ENCODE measurements around the gene PPP6R2. TPM values are rescaled to one million over a fixed set of nuclear protein-coding genes. Genes with fewer than 3 reads are reported as not detected.
"Not testable (repeated sequence)": the region's sequence is repeated elsewhere in the genome, so short reads cannot be mapped to it uniquely, and the experiment has no call there.

The PPP6R2 gene
- total RNA-seq, 4 donors from 2014 or later, result 65.7 to 103 (median 74.0) TPM

DNA sequence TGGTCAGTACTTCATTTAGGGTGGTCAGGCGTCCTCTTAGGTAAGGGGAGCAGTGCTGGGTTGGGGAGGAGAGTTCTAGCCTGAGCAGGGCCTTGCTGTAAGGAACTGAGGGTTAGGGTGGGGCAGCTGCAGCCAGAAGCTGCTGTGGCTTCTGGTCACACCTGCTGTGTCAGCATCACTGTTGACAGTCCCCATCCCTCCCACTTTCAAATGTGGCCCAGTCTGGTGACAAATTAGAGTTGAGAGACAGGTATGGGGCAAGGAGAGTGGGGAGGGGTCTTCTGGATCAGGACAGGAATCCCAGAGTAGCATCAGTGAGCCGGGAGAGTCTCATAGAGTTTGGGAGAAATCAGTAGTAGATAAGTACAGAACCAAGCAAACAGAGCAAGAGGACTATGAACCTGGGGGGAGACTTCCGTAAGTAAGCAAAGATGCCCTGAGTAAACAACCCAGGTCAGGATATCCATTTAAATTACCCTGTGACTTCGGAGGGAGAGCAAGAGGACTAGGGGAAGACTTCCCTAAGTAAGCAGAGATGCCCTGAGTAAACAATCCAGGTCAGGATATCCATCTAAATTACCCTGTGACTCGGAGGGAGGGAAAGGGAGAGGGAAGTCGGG lies 53.7 kb downstream of the PPP6R2 start:
- TF ChIP-seq, protein P1, sequence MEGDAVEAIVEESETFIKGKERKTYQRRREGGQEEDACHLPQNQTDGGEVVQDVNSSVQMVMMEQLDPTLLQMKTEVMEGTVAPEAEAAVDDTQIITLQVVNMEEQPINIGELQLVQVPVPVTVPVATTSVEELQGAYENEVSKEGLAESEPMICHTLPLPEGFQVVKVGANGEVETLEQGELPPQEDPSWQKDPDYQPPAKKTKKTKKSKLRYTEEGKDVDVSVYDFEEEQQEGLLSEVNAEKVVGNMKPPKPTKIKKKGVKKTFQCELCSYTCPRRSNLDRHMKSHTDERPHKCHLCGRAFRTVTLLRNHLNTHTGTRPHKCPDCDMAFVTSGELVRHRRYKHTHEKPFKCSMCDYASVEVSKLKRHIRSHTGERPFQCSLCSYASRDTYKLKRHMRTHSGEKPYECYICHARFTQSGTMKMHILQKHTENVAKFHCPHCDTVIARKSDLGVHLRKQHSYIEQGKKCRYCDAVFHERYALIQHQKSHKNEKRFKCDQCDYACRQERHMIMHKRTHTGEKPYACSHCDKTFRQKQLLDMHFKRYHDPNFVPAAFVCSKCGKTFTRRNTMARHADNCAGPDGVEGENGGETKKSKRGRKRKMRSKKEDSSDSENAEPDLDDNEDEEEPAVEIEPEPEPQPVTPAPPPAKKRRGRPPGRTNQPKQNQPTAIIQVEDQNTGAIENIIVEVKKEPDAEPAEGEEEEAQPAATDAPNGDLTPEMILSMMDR (IDR thresholded peaks at IDR 0.05), result no peak
- TF ChIP-seq POLR2A (IDR thresholded peaks at IDR 0.05), result no peak
- no peaks in the 10 kb centered on the region for H3K27me3 ChIP-seq
- intact Hi-C loops (cut with DNase I), result no loop called here
- H3K4me1 ChIP-seq, result peaks cover 15 to 19% of the 10 kb centered on the region in 2 donors
- WGBS, 2 donors, result 58 to 78% methylated on average over 6 of the region's 6 CpGs
- no peak overlapping the region for H3K27ac ChIP-seq
- H3K36me3 ChIP-seq, result peaks cover 5 to 7% of the 10 kb centered on the region in 2 donors
- no peak for DNase-seq
- H3K4me3 ChIP-seq (replicated peaks in 1 of 3), result no peak overlapping the region
- H3K9me3 ChIP-seq, result no peaks in the 10 kb centered on the region

DNA sequence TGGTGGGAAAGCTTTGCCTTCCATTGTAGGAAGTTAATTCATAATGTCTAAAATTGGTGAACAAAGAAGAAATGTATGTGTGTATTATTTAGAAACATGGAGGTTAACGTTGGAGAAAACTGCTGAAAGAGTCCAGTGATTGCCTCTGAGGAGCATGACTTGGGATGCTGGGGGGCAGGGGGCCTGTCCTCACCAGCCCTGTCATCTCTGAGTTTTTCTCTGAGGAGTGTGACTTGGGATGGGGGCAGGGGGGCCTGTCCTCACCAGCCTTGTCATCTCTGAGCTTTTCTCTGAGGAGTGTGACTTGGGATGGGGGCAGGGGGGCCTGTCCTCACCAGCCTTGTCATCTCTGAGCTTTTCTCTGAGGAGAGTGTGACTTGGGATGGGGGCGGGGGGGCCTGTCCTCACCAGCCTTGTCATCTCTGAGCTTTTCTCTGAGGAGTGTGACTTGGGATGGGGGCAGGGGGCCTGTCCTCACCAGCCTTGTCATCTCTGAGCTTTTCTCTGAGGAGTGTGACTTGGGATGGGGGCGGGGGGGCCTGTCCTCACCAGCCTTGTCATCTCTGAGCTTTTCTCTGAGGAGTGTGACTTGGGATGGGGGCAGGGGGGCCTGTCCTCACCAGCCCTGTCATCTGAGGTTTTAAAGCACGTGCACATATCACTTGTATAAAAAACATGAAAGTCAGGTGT lies 54.4 kb downstream of the PPP6R2 start:
- intact Hi-C loops (cut with DNase I); DNase-seq; H3K4me3 ChIP-seq (replicated peaks in 1 of 3); H3K9me3 ChIP-seq; H3K27me3 ChIP-seq; H3K36me3 ChIP-seq: not testable (repeated sequence)
- Histone ChIP-seq H3K27ac (peak overlapping the region in 1 of 3 donors; percentile 54), H3K4me1 (peaks cover 15 to 19% of the 10 kb centered on the region in 2 donors)
- 78 to 80% methylated on average over 3 of the region's 4 CpGs for WGBS, 2 donors

DNA sequence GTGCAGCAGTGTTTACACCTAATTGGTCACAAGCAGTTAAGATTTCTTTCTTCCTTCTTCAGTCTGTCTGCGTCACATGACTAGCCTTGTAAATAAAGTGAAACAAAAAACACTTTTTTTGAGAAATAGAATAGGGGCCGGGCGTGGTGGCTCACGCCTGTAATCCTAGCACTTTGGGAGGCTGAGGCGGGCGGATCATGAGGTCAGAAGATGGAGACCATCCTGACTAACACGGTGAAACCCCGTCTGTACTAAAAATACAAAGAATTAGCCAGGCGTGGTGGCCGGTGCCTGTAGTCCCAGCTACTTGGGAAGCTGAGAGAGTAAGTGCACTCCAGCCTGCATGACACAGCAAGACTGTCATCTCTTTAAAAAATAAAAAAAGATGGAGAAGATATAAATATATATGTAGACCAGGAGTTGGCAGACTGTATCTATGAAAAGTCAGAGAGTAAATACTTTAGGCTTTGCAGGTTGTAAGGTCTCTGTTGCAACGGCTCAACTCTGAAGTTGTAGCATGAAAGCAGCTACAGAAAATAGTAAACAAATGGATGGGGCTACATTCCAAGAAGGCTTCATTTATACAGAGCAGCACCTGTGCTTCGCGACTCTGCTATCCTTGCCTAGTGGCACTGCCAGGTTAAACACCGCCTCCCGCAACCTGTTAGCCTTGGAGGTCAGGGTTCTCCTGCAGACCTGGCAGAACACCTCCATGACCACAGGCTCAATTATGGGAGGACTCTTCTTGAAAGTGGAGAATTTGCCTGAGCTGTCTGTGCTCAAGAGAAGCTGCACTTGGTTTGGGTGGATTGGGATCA lies 55.9 kb downstream of the PPP6R2 start:
- no peaks in the 10 kb centered on the region for H3K9me3 ChIP-seq
- DNase-seq, result peak; percentile 79 to 80
- H3K4me1 ChIP-seq, result peaks cover 24 to 28% of the 10 kb centered on the region in 2 donors
- H3K4me3 ChIP-seq (replicated peaks in 1 of 3), result no peak overlapping the region
- H3K36me3 ChIP-seq, result peaks cover 2 to 4% of the 10 kb centered on the region in 2 donors
- 63 to 64% methylated on average over 15 of the region's 15 CpGs for WGBS, 2 donors
- no peak for TF ChIP-seq POLR2A (IDR thresholded peaks at IDR 0.05)
- TF ChIP-seq, protein P1 (IDR thresholded peaks at IDR 0.05), result peak in 1 of 6 experiments; percentile 13
- H3K27ac ChIP-seq, result peak overlapping the region; percentile 69 to 93 (median 78)
- intact Hi-C loops (cut with DNase I), result no loop called here
- no peaks in the 10 kb centered on the region for H3K27me3 ChIP-seq

DNA sequence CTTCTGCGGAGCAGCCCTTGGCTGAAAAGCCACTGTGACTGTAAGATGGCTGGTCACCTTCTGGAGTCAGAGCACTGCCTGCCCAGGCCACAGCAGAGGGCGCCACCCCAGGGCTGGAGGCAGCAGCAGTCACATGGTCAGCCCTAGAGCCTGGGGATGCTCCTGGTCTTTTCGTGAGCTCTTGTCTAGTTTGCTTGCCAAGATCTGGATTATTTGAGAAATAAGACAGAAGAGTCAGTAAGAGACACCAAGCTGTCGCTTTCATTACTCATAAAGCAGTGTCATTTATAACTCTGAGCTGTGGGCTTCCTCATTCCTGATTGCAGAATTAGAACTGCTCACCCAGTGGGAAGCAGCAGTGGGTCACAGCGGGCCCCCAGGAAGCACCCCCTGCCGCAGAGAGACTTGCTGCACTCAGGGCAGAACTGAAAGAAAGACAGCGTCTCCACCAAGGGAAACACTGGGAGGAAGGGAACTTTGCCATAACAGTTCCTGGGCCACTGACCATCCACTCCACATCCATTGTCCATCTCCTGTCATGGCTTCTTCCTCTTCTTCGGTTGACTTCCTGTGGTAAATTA lies 56.7 kb downstream of the PPP6R2 start:
- TF ChIP-seq, protein P1 (IDR thresholded peaks at IDR 0.05), result peak in 3 of 6 experiments; percentile 6 to 34 (median 19)
- TF ChIP-seq POLR2A (IDR thresholded peaks at IDR 0.05), result no peak
- Histone ChIP-seq H3K27ac (peak overlapping the region; percentile 69 to 93 (median 78)), H3K27me3 (no peaks in the 10 kb centered on the region), H3K4me1 (peaks cover 27 to 31% of the 10 kb centered on the region in 2 donors), H3K36me3 (no peaks in the 10 kb centered on the region), H3K4me3 (replicated peaks in 1 of 3) (no peak overlapping the region), H3K9me3 (no peaks in the 10 kb centered on the region)
- WGBS, 2 donors, result 68 to 78% methylated on average over 5 to 7 of the region's 8 CpGs
- intact Hi-C loops (cut with DNase I), result no loop called here
- peak; percentile 36 to 38 for DNase-seq

DNA sequence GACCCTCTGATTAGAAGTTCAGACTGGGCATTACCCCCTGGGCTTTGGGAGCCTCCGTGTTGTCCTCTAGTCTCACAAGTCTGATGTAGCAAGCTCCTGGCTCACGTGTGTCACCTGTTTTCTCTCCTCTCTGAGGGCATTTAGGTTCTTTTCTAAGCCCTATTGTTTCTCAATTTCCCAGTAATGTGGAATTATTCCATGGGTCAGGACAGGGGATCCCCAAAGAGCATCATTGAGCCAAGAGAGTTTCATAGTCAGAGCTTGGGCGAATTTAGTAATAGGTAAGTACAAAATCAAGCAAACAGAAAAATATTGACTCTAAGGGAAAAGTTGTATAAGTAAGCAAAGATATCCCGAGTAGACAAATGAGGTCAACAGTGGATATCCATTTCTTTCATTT lies 57.3 kb downstream of the PPP6R2 start:
- 84 to 85% methylated on average over 4 of the region's 4 CpGs for WGBS, 2 donors
- intact Hi-C loops (cut with DNase I), result no loop called here
- H3K4me1 ChIP-seq, result peaks cover 27 to 31% of the 10 kb centered on the region in 2 donors
- H3K4me3 ChIP-seq (replicated peaks in 1 of 3), result no peak overlapping the region
- no peaks in the 10 kb centered on the region for H3K36me3 ChIP-seq
- TF ChIP-seq, protein P1 (IDR thresholded peaks at IDR 0.05), result no peak
- no peak for TF ChIP-seq POLR2A (IDR thresholded peaks at IDR 0.05)
- H3K9me3 ChIP-seq, result no peaks in the 10 kb centered on the region
- DNase-seq, result no peak
- peak overlapping the region in 2 of 3 donors; percentile 78 to 93 for H3K27ac ChIP-seq
- no peaks in the 10 kb centered on the region for H3K27me3 ChIP-seq

Measured in thyroid gland (tissue), 4 donors.